ENCODE data around the gene SERPINI1.
"Not testable (repeated sequence)": the region's sequence is repeated elsewhere in the genome, so short reads cannot be mapped to it uniquely, and the experiment has no call there.

SERPINI1 gene

GRCh38 chr3:167798443-167798842, 62.9 kb downstream of the SERPINI1 start:
- DNase-seq, result no peak

- no peak for DNase-seq
Observed at GRCh38 chr3:167808910-167809309, 73.4 kb downstream of the SERPINI1 start.

DNA sequence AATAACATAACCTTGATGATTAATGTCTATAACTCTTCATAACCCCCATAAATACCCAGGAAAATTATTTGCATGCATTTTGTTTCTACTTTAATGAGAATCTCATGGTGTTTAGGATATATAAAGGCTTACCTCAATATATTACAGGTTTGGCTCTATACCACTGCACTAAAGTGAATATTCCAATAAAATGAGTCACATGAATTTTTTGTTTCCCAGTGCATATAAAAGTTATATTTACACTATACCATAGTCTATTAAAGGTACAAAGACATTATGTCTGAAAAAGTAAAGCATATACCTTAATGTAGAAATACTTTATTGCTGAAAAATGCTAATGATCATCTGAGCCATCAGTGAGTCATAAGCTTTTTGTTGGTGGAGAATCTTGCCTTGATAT, 74.7 kb downstream of the SERPINI1 start:
- DNase-seq, result no peak

DNA sequence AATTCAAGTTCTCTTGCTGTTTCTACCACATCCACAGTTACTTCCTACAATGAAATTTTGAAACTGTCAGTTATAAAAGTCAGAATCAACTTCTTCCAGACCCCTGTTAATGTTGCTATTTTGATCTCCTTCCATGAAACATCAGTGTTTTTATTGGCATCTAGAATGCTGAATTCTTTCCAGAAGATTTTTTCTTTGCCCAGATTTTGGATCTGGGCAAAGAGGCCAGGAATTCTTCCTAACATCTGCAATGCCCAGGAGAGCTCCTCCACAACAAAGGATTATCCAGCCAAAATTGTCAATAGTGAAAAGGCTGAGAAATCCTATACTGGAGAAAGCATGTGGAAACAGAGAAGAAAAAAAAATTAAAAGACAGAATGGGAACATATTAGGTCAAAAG, 75.5 kb downstream of the SERPINI1 start:
- no peak for DNase-seq

DNA sequence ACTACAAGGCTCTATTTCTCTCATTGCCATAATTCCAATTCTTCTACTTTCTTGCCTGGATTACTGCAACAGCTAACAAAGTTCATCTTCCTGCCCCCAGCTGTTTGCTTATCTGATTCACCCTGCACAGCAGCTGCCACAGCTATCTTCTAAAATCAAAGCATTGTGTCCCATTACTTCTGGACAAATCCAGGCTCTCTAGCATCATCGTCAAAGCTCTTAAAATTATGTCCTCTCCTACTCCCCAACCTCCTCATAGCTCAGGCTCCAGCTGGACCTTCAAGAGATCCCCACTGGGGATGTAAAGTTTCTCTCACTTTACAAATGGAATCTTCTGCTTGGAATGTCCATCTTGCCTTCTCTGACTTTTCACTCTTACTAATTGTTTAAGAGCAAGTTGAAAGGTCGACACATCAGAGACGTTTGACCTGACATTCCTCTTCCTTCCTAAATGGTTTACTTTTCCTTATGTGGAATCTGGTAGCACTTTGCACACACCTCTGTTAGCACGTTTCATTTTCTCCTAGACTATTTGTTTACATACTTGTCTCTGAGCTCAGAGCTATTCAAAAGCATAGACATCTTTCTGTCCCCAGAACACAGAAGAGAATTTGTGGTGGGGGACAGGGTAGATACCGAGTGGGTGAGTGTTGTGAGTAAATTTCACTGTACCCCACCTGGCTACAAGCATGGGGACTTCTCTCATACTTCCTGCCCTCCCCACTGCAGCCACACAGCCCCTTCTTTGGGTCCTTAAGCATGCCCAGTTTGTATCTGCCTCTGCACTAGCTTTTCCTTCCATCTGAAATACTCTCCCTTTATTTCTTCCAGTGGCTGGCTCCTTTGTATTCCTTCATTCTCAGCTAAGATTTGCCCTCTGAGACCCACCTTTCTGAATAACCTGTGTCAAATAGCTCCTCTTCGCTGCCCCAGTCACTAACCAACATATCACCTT, 77.9 kb downstream of the SERPINI1 start:
- no peak for DNase-seq

- no peak for DNase-seq
Observed at GRCh38 chr3:167814441-167814951, 79.0 kb downstream of the SERPINI1 start.

GRCh38 chr3:167816953-167817352, 81.4 kb downstream of the SERPINI1 start:
- DNase-seq, result no peak

DNA sequence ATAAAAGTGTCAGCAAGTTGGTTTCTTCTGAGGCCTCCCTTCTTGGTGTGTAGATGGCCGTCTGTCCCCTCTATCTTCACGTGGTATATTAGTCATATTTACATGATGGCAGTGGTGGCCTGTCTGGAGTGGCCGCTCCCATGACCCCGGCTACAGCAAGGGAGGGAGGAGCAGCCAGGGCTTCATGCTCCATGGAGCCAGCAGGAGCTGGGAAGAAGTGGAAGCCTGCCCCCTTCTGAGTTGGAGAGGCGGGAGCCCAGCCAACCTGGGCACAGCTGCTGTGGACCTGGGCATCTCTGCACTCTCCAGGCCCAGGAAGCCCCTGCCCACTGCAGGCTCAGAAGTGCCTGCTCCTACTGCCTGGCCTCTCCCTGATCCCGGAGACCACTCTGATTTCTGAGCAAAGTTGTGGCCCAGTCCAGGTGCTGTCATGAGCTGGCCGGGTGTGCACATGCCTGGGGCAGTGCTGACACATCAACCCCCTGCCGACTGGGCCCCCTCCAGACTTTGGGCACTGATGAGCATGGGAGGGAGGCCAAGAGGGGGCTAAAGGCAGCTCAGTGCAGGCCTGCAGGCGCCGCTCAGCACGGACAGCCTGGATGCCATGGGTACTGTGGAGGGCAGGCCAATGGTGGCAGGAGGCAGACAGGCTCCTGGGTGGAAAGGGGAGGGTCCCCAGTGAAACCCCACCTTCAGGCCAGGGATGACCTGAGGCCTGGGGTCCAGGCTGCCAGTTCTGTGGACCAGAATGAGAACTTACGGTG, 84.8 kb downstream of the SERPINI1 start:
- DNase-seq, result no peak

DNA sequence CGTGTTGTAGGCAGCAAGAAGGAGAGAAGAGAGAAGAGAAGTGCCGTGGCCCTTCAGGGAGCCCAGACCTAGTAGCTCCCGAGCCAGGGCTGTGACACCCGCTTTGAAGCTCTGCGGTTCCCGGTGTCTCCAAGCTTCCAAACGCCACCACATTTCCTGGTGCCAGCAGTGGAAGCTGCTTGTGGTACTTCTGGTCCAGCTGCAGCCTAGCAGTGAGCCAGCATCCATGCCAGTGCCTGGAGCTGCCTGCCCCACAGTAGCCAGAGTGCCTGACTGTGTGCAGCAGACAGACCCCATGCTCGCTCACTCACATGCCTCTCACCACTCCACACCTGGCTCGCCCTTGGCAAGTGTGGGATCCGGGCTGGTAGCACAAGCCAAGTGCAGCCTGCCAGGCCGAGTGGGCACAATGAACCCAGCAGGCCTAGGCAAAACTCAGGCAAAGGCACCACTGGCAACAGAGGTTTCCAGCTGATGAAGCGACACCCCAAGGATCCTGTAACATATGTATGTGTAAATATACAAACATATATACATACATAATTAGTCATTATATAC, 85.8 kb downstream of the SERPINI1 start:
- no peak for DNase-seq

DNA sequence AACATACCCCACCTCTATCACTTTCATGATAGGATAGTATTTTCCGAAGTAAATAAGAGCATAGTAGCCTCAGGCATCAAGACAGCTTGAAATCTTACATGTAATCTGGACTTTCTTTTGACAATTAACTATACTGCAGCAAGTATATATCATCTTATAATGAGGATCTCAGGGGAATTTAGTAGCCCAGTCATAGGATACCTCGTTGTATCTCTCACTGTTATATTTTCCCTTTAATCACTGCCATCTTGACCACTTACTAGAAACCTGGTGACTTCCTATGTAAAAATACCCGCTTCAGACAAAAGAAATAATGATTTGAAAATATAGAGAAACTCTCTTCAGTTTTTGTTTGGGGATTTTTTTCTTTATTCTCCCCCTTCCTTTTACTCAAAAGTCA, 88.2 kb downstream of the SERPINI1 start:
- DNase-seq, result no peak

DNA sequence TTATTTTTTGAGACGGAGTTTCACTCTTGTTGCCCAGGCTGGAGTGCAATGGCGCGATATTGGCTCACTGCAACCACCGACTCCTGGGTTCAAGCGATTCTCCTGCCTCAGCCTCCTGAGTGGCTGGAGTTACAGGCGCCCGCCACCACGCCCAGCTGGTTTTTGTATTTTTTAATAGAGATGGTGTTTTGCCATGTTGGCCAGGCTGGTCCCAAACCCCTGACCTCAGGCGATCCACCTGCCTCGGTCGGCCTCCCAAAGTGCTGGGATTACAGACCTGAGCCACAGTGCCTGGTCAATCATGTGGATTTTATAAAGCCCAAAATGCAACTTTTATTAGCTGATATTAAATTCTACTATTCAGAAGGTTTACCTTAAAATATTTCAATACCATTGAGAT, 92.1 kb downstream of the SERPINI1 start:
- DNase-seq, result not testable (repeated sequence)

DNA sequence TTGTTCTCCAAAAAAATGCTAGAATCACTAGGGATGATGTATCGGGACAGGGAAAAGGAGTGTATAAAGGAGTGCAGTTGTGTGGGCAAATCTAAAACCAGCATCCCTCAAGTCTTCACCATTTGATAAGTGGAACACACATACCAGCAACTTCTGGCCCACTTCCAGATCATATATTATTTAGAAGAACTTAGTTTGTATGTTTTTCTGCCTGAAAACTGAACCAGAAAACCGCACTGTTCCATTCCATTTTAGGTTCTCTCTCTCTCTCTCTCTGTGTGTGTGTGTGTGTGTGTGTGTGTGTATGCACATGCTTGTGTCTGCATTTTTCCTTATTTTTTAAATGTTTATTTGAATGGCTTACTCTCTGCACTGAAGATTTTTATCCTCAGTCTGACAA, 93.5 kb downstream of the SERPINI1 start:
- no peak for DNase-seq

GRCh38 chr3:167830007-167830406, 94.5 kb downstream of the SERPINI1 start:
- DNase-seq, result no peak

- no peak for DNase-seq
Observed at GRCh38 chr3:167835359-167835758, 99.8 kb downstream of the SERPINI1 start.

- DNase-seq, result no peak
Observed at GRCh38 chr3:167835953-167836352, 100.4 kb downstream of the SERPINI1 start.

- no peak for DNase-seq
Observed at GRCh38 chr3:167837466-167837865, 101.9 kb downstream of the SERPINI1 start.

DNA sequence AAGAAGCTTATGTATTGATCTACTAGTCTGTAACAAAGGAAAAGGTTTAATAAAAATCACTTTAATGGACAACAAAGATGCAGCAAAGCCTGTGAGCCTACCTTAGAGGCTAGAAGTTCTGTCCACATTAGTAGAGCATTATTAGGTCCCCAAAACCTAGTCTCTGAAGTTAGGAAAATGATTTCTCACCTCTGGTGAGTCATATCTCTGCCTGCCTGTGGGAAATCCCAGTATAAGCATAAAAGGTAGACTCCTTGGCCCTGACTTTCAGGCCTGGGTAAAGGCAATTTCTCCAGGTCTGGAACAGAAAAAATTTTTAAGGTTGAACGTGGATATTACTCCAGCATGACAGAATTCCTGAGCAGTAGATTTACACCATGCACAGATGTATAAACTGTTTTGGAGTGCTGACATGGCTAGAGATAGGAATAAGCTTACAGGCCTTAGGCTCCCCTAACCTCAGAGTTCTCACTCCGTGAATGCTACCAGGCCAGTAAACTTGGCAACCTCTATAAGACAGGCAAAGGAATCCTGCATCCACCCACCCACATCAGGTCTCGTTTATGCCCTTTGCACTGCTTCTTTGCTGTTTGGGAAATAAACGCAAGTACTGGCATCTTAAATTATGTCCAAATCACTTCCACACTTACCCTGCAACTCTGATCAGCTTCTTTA, 104.1 kb downstream of the SERPINI1 start:
- DNase-seq, result no peak

DNA sequence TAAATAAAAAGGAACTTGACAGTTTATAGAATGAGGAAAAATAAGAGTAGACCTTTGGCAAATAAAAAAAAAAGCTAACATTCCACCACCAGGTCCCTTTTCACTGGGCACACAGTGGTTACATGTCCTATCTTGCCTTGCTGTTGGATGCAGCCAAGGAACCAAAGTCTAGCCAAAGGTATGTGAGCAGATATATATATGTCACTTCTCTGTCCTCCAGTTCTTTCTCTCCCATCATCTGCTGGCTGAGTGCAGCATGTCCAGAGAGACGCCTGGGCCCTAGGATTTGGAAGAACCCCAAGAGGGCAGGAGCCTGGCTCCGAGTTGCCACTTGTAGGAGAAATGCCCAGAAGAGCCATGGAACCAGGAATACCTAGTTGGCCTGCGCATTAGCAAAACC, 104.7 kb downstream of the SERPINI1 start:
- no peak for DNase-seq

- no peak for DNase-seq
Observed at GRCh38 chr3:167843481-167843880, 108.0 kb downstream of the SERPINI1 start.

DNA sequence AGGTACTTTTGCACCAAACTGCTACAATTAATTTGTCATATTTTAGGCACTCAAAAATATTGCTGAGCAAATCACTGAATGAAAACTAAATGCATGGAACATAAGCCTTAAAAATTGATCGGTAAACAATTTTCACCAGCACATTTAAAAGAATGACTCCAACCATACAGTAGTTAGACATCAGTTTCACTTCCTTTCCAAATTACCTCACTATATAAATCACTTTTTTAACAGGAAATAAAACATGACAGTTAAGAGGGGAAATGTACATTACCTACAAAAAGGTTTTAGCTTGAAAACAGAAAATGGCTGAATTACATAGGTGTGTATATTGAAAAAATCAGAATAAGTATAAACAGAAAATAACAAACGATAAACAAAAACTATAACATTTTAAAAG, 108.4 kb downstream of the SERPINI1 start:
- DNase-seq, result no peak

- no peak for DNase-seq
Observed at GRCh38 chr3:167844528-167844927, 109.0 kb downstream of the SERPINI1 start.

DNA sequence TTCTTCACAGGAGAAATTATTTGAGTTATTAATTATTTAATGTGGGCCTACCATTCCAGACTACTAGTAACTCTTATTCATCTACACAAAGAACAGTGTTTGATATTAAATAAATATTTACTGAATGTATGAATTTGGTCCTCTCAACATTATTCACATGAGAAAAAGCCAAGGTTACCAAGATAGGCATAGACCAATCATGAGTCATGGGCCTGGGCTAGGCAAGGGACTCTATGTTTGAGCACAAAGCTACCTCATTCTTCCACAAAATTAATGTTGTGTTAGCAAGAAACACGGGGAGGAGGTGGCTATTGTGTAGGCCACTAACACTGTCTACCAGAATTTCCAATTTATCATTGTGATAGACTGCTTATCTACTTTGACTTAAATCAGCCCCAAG, 115.7 kb downstream of the SERPINI1 start:
- DNase-seq, result no peak

DNA sequence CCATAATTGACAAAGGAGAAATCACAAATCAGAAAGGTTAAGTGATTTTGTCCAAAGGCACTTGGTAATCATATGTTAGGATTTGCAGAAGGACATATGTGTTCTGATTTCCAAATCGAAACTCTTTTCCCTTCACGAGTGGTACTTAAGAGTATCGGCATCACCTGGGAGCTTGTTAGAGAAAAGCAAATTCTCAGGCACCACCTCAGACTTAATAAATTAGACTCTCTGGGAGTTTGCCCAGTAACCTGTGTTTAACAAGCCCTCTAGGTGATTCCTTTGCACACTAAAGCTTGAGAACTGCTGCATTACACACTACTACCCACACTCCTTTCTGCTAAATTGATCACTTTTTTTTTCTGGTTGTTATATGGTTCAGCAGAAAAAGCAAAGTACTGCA, 116.2 kb downstream of the SERPINI1 start:
- DNase-seq, result no peak
